WTC11 (cell line): ENCODE data around the gene TMEM258. TPM values are rescaled to one million over a fixed set of nuclear protein-coding genes. Genes with fewer than 3 reads are reported as not detected.

Source experiments
- ATAC-seq: fragments of 200-7000 bp; cut with Tn5 transposase; 2 replicates; pipeline ENCODE4 v1.10.0; 2021; ENCODE audit warnings: mild to moderate bottlenecking, moderate library complexity
- CTCF ChIA-PET: fragments of 300-600 bp; sonication (Branson Sonifier 250); formaldehyde crosslinking; loops from one replicate; lab custom pipeline; 2021; ENCODE audit warnings: antibody characterized with exemption; lab: Charles Lee
- POLR2A ChIA-PET: fragments of 350-600 bp; sonication (Branson Sonifier 250); formaldehyde crosslinking; loops from one replicate; lab custom pipeline; 2021; ENCODE audit warnings: antibody characterized with exemption; lab: Charles Lee
- DNase-seq: peaks from one replicate; pipeline ENCODE4 v3.0.0; 2021; ENCODE audit warnings: low spot score
- H3K27ac Mint-ChIP-seq: 2 replicates; pipeline ENCODE4 v1.8.0; 2021; ENCODE audit warnings: mixed read lengths
- H3K27me3 Mint-ChIP-seq: 2 replicates; pipeline ENCODE4 v1.8.0; 2021; ENCODE audit warnings: low read depth, mild to moderate bottlenecking, moderate library complexity, mixed read lengths
- H3K36me3 Mint-ChIP-seq: 2 replicates; pipeline ENCODE4 v1.8.0; 2021; ENCODE audit warnings: mixed read lengths
- H3K4me1 Mint-ChIP-seq: 2 replicates; pipeline ENCODE4 v1.8.0; 2022; ENCODE audit warnings: mixed read lengths
- H3K4me3 Mint-ChIP-seq: 2 replicates; pipeline ENCODE4 v1.8.0; 2021; ENCODE audit warnings: mild to moderate bottlenecking, moderate library complexity, mixed read lengths
- H3K9me3 Mint-ChIP-seq: 2 replicates; pipeline ENCODE4 v1.8.0; 2021; ENCODE audit warnings: mixed read lengths
- CREB1 ChIP-seq: sonication (generic); formaldehyde crosslinking; IDR thresholded peaks from 2 replicates; pipeline ENCODE4 v1.8.0; 2023; ENCODE audit warnings: mild to moderate bottlenecking, missing genetic modification reagents
- E2F1 ChIP-seq: sonication (generic); formaldehyde crosslinking; IDR thresholded peaks from 2 replicates; pipeline ENCODE4 v1.8.0; 2022; ENCODE audit warnings: mild to moderate bottlenecking, missing genetic modification reagents
- E2F4 ChIP-seq: sonication (generic); formaldehyde crosslinking; IDR thresholded peaks from 2 replicates; pipeline ENCODE4 v1.8.1; 2022; ENCODE audit warnings: low read depth, mild to moderate bottlenecking, moderate library complexity, missing genetic modification reagents, borderline replicate concordance
- JUN ChIP-seq: sonication (generic); formaldehyde crosslinking; IDR thresholded peaks from 2 replicates; pipeline ENCODE4 v1.8.0; 2023; ENCODE audit warnings: mild to moderate bottlenecking, missing genetic modification reagents
- MXD4 ChIP-seq: fragments of 250-450 bp; sonication (Bioruptor Pico); IDR thresholded peaks from 2 replicates; pipeline ENCODE4 v1.8.0; 2021; ENCODE audit warnings: mild to moderate bottlenecking, moderate library complexity, borderline replicate concordance
- MYBL2 ChIP-seq: sonication (generic); formaldehyde crosslinking; IDR thresholded peaks from 2 replicates; pipeline ENCODE4 v1.8.1; 2023; ENCODE audit warnings: mild to moderate bottlenecking, moderate library complexity, missing genetic modification reagents
- NR1H2 ChIP-seq: sonication (generic); formaldehyde crosslinking; IDR thresholded peaks from 2 replicates; pipeline ENCODE4 v1.9.0; 2021; ENCODE audit warnings: mild to moderate bottlenecking, moderate library complexity, missing genetic modification reagents
- PRDM15 ChIP-seq: sonication (generic); formaldehyde crosslinking; IDR thresholded peaks from 2 replicates; pipeline ENCODE4 v1.8.0; 2022; ENCODE audit warnings: missing genetic modification reagents
- SMAD3 ChIP-seq: sonication (generic); formaldehyde crosslinking; IDR thresholded peaks from 2 replicates; pipeline ENCODE4 v1.8.0; 2022; ENCODE audit warnings: missing genetic modification reagents, mild to moderate bottlenecking, borderline replicate concordance
- SP1 ChIP-seq: sonication (generic); formaldehyde crosslinking; conservative IDR thresholded peaks from 2 replicates; pipeline ENCODE4 v1.8.1; 2022; ENCODE audit warnings: missing genetic modification reagents
- TP53 ChIP-seq: sonication (generic); formaldehyde crosslinking; IDR thresholded peaks from 2 replicates; pipeline ENCODE4 v1.8.1; 2023; ENCODE audit warnings: mild to moderate bottlenecking, missing genetic modification reagents
- USF1 ChIP-seq: sonication (generic); formaldehyde crosslinking; IDR thresholded peaks from 2 replicates; pipeline ENCODE4 v1.8.0; 2022; ENCODE audit warnings: mild to moderate bottlenecking, missing genetic modification reagents
- ZNF121 ChIP-seq: sonication (generic); formaldehyde crosslinking; IDR thresholded peaks from 2 replicates; pipeline ENCODE4 v1.8.0; 2023; ENCODE audit warnings: missing genetic modification reagents
- ZNF281 ChIP-seq: sonication (generic); formaldehyde crosslinking; IDR thresholded peaks from 2 replicates; pipeline ENCODE4 v1.8.0; 2023; ENCODE audit warnings: mild to moderate bottlenecking, missing genetic modification reagents
- total RNA-seq: library from RNA; stranded (reverse); gene quantifications from 3 replicates; pipeline ENCODE4 v1.2.3, GENCODE V29; 2021
- TF ChIP-seq, protein P1 (sequence below): fragments of 250-450 bp; sonication (Bioruptor Pico); IDR thresholded peaks from 2 replicates; pipeline ENCODE4 v1.9.0; 2021; ENCODE audit warnings: mild to moderate bottlenecking
- TF ChIP-seq, protein P2 (sequence below): sonication (generic); formaldehyde crosslinking; IDR thresholded peaks from 2 replicates; pipeline ENCODE4 v1.8.1; 2023; ENCODE audit warnings: mild to moderate bottlenecking, missing genetic modification reagents
- TF ChIP-seq, protein P3 (sequence below): sonication (generic); formaldehyde crosslinking; IDR thresholded peaks from 2 replicates; pipeline ENCODE4 v1.8.0; 2022; ENCODE audit warnings: mild to moderate bottlenecking, missing genetic modification reagents

The TMEM258 gene
- total RNA-seq, 1 experiment from 2014 or later: 175 TPM

- no peak for TF ChIP-seq ZNF281 (CRISPR knock-in tag)
- no peak for TF ChIP-seq MXD4
- no peak for TF ChIP-seq NR1H2 (CRISPR knock-in tag)
- TF ChIP-seq JUN (CRISPR knock-in tag): no peak
- TF ChIP-seq E2F4 (CRISPR knock-in tag): no peak
- no peak for TF ChIP-seq CREB1 (CRISPR knock-in tag)
- TF ChIP-seq, protein P1, sequence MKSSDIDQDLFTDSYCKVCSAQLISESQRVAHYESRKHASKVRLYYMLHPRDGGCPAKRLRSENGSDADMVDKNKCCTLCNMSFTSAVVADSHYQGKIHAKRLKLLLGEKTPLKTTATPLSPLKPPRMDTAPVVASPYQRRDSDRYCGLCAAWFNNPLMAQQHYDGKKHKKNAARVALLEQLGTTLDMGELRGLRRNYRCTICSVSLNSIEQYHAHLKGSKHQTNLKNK (CRISPR knock-in tag): no peak
- TF ChIP-seq ZNF121: no peak
- no peak for TF ChIP-seq MYBL2 (CRISPR knock-in tag)
- TF ChIP-seq SMAD3: no peak
- TF ChIP-seq SP1 (CRISPR knock-in tag): no peak
- TF ChIP-seq, all 79 proteins: peak for 0
Observed at GRCh38 chr11:61834278-61835048, 42.1 kb upstream of the TMEM258 start (continued).

- Mint-ChIP-seq H3K36me3 (peaks cover 23% of the 10 kb centered on the region), H3K9me3 (no peaks in the 10 kb centered on the region), H3K27ac (peak overlapping the region; percentile 98), H3K4me1 (peaks cover 72% of the 10 kb centered on the region), H3K4me3 (no peak overlapping the region; the same call in 1 of the 2 replicates), H3K27me3 (no peaks in the 10 kb centered on the region)
- CTCF ChIA-PET: interaction anchor here (0.5 to 2.3 kb wide), 11 partner anchors 11 to 274 kb away, joined by 3 to 25 read pairs (median 5); partner anchors contain the start of gene FADS1
- TF ChIP-seq PRDM15 (CRISPR knock-in tag): no peak
- ATAC-seq (peak; percentile 16), DNase-seq (no peak)
- POLR2A ChIA-PET: interaction anchor here (0.6 to 1.8 kb wide), 5 partner anchors 11 to 46 kb away, joined by 3 to 20 read pairs (median 4); partner anchors contain the start of gene FADS1
Observed at GRCh38 chr11:61833926-61834277, 41.5 kb upstream of the TMEM258 start.

- no peaks in the 10 kb centered on the region for H3K9me3 Mint-ChIP-seq
- CTCF ChIA-PET: interaction anchor here (1.1 to 2.3 kb wide), 10 partner anchors 17 to 275 kb away, joined by 3 to 25 read pairs (median 6); partner anchors contain the start of gene FADS1
- TF ChIP-seq USF1 (CRISPR knock-in tag): no peak
- TF ChIP-seq MYBL2 (CRISPR knock-in tag): no peak
- no peak for TF ChIP-seq E2F1 (CRISPR knock-in tag)
- no peak for TF ChIP-seq MXD4
- TF ChIP-seq, protein P2, sequence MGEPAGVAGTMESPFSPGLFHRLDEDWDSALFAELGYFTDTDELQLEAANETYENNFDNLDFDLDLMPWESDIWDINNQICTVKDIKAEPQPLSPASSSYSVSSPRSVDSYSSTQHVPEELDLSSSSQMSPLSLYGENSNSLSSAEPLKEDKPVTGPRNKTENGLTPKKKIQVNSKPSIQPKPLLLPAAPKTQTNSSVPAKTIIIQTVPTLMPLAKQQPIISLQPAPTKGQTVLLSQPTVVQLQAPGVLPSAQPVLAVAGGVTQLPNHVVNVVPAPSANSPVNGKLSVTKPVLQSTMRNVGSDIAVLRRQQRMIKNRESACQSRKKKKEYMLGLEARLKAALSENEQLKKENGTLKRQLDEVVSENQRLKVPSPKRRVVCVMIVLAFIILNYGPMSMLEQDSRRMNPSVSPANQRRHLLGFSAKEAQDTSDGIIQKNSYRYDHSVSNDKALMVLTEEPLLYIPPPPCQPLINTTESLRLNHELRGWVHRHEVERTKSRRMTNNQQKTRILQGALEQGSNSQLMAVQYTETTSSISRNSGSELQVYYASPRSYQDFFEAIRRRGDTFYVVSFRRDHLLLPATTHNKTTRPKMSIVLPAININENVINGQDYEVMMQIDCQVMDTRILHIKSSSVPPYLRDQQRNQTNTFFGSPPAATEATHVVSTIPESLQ (CRISPR knock-in tag): no peak
- no peak for TF ChIP-seq TP53
- TF ChIP-seq, protein P3, sequence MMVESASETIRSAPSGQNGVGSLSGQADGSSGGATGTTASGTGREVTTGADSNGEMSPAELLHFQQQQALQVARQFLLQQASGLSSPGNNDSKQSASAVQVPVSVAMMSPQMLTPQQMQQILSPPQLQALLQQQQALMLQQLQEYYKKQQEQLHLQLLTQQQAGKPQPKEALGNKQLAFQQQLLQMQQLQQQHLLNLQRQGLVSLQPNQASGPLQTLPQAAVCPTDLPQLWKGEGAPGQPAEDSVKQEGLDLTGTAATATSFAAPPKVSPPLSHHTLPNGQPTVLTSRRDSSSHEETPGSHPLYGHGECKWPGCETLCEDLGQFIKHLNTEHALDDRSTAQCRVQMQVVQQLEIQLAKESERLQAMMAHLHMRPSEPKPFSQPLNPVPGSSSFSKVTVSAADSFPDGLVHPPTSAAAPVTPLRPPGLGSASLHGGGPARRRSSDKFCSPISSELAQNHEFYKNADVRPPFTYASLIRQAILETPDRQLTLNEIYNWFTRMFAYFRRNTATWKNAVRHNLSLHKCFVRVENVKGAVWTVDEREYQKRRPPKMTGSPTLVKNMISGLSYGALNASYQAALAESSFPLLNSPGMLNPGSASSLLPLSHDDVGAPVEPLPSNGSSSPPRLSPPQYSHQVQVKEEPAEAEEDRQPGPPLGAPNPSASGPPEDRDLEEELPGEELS: no peak
- TF ChIP-seq SP1 (CRISPR knock-in tag): no peak
Observed at GRCh38 chr11:61833471-61833870, 41.1 kb upstream of the TMEM258 start.

More at GRCh38 chr11:61833471-61833870, 41.1 kb upstream of the TMEM258 start:
- DNase-seq: no peak
- no peak for ATAC-seq
- H3K27ac Mint-ChIP-seq: peak overlapping the region; percentile 98
- no peak overlapping the region for H3K4me3 Mint-ChIP-seq
- H3K4me1 Mint-ChIP-seq: peaks cover 72% of the 10 kb centered on the region
- POLR2A ChIA-PET: interaction anchor here (1.3 to 1.8 kb wide), 2 partner anchors 16 to 18 kb away, joined by 4 to 20 read pairs; no protein-coding TSS in a partner anchor
- peaks cover 18% of the 10 kb centered on the region for H3K36me3 Mint-ChIP-seq
- H3K27me3 Mint-ChIP-seq: no peaks in the 10 kb centered on the region
